ENCODE results near the gene PGK2. TPM values are rescaled to one million over a fixed set of nuclear protein-coding genes. Genes with fewer than 3 reads are reported as not detected.

The PGK2 gene
- total RNA-seq, 1 experiment from 2014 or later: not detected

DNA sequence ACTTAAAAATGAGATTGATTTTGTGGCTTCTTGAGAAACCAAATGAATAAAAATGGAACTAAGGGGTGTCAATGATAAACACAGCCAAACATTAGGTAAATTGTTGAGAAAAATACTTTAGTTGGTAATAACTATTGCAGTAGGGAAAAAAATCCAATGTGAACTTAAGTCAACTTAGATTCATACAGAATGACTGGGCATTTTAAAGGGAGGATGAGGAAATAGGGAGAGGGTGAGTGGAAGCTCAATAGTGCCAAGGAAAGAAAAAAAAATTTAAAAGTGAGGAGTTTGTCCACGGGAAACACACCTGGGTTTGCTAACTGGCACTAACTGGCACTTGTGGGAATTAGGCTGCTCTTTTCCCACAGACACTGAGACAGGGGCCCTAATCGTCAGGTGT is 26.2 kb upstream of the PGK2 start:
- Histone ChIP-seq H3K23ac (ENCODE audit: insufficient read length, low read depth, low read length) (no peak overlapping the region), H3K79me1 (ENCODE audit: insufficient read depth, low read depth, low read length, poor library complexity, severe bottlenecking) (no peaks in the 10 kb centered on the region), H2BK15ac (ENCODE audit: low read depth, low read length) (no peak overlapping the region), H3K23me2 (ENCODE audit: insufficient read length, low read depth, low read length, poor library complexity, severe bottlenecking) (no peaks in the 10 kb centered on the region), H3K14ac (ENCODE audit: insufficient read depth, low read length) (no peak overlapping the region), H2BK120ac (ENCODE audit: low read depth, low read length, poor library complexity, severe bottlenecking) (no peak overlapping the region), H4K20me1 (ENCODE audit: control insufficient read depth, insufficient read depth, insufficient read length) (no peaks in the 10 kb centered on the region), H2AFZ (ENCODE audit: low read length) (no peak overlapping the region), H3K4me1 (ENCODE audit: insufficient read depth, low read length) (no peaks in the 10 kb centered on the region), H2AK5ac (ENCODE audit: insufficient read length, low read length) (no peak overlapping the region), H4K8ac (replicated peaks; ENCODE audit: insufficient read length, low read depth, low read length) (no peak overlapping the region), H2BK12ac (ENCODE audit: insufficient read length, low read depth, low read length) (no peak overlapping the region), H4K91ac (ENCODE audit: insufficient read length, low read depth, low read length) (no peak overlapping the region), H3K27ac (ENCODE audit: insufficient read length, low read depth, low read length) (no peak overlapping the region), H3K4ac (ENCODE audit: low read depth, low read length) (no peak overlapping the region), H3K79me2 (ENCODE audit: insufficient read depth, low read length) (no peaks in the 10 kb centered on the region), H3K9me3 (ENCODE audit: control insufficient read depth, low read depth, low read length) (no peaks in the 10 kb centered on the region), H3K9ac (ENCODE audit: extremely low read depth, insufficient read length, low read length) (no peak overlapping the region), H3K4me2 (ENCODE audit: insufficient read depth, insufficient read length, low read length) (no peak overlapping the region), H3K27me3 (ENCODE audit: insufficient read depth, low read length) (no peaks in the 10 kb centered on the region), H2BK20ac (ENCODE audit: low read depth, low read length, poor library complexity, severe bottlenecking) (no peak overlapping the region), H4K5ac (ENCODE audit: insufficient read length, low read depth, low read length) (no peak overlapping the region), H3K18ac (ENCODE audit: insufficient read length, low read depth, low read length) (no peak overlapping the region), H3K56ac (ENCODE audit: insufficient read length, low read depth, low read length) (no peak overlapping the region), H3T11ph (ENCODE audit: low read length) (no peak overlapping the region), H2BK5ac (ENCODE audit: insufficient read length, low read length) (no peak overlapping the region)
- no peaks in the 10 kb centered on the region for H3K4me1 Mint-ChIP-seq
- H3K4me3 Mint-ChIP-seq: no peak overlapping the region
- TF ChIP-seq, protein P1, sequence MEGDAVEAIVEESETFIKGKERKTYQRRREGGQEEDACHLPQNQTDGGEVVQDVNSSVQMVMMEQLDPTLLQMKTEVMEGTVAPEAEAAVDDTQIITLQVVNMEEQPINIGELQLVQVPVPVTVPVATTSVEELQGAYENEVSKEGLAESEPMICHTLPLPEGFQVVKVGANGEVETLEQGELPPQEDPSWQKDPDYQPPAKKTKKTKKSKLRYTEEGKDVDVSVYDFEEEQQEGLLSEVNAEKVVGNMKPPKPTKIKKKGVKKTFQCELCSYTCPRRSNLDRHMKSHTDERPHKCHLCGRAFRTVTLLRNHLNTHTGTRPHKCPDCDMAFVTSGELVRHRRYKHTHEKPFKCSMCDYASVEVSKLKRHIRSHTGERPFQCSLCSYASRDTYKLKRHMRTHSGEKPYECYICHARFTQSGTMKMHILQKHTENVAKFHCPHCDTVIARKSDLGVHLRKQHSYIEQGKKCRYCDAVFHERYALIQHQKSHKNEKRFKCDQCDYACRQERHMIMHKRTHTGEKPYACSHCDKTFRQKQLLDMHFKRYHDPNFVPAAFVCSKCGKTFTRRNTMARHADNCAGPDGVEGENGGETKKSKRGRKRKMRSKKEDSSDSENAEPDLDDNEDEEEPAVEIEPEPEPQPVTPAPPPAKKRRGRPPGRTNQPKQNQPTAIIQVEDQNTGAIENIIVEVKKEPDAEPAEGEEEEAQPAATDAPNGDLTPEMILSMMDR (conservative IDR thresholded peaks at IDR 0.05): no peak
- H3K36me3 Mint-ChIP-seq (ENCODE audit: insufficient read depth in 1 of 3, low read depth in 3 of 3): no peaks in the 10 kb centered on the region; a peak in 2 of 7 replicates
- H3K27me3 Mint-ChIP-seq (ENCODE audit: low read depth): no peaks in the 10 kb centered on the region
- H3K9me3 Mint-ChIP-seq: peaks cover 4 to 12% of the 10 kb centered on the region in 2 experiments; a peak in 4 of 5 replicates
- H3K27ac Mint-ChIP-seq: no peak overlapping the region
- DNase-seq: no peak
- WGBS (ENCODE audit: extremely low coverage, insufficient read length, low lambda C conversion rate): no CpG with 5 or more reads among the region's 2 CpGs
